Measurements from ENCODE around the gene CUX1.

The CUX1 gene

GRCh38 chr7:102098986-102099385 lies 281.6 kb downstream of the CUX1 start:
- DNase-seq (ENCODE audit: low read depth in 3 of 3): no peak

GRCh38 chr7:102099474-102099873 lies 282.0 kb downstream of the CUX1 start:
- DNase-seq (ENCODE audit: low read depth in 3 of 3): no peak

- DNase-seq (ENCODE audit: low read depth in 3 of 3): no peak
These were observed 283.7 kb downstream of the CUX1 start for GRCh38 chr7:102101111-102101551.

- DNase-seq (ENCODE audit: low read depth in 3 of 3): no peak
These were observed 284.5 kb downstream of the CUX1 start for GRCh38 chr7:102101926-102102325.

GRCh38 chr7:102103027-102103372 lies 285.6 kb downstream of the CUX1 start:
- DNase-seq (ENCODE audit: low read depth in 3 of 3): no peak

- DNase-seq (ENCODE audit: low read depth in 3 of 3): no peak
These were observed 286.8 kb downstream of the CUX1 start for GRCh38 chr7:102104245-102104644.

- no peak for DNase-seq (ENCODE audit: low read depth in 3 of 3)
These were observed 289.2 kb downstream of the CUX1 start for GRCh38 chr7:102106625-102107024.

- DNase-seq (ENCODE audit: low read depth in 3 of 3): no peak
These were observed 290.2 kb downstream of the CUX1 start for GRCh38 chr7:102107474-102108104.

- no peak for DNase-seq (ENCODE audit: low read depth in 3 of 3)
These were observed 293.9 kb downstream of the CUX1 start for GRCh38 chr7:102111061-102112041.

GRCh38 chr7:102115181-102115580 lies 297.8 kb downstream of the CUX1 start:
- no peak for DNase-seq (ENCODE audit: low read depth in 3 of 3)

- no peak for DNase-seq (ENCODE audit: low read depth in 3 of 3)
These were observed 298.5 kb downstream of the CUX1 start for GRCh38 chr7:102115931-102116330.

- DNase-seq (ENCODE audit: low read depth in 3 of 3): no peak
These were observed 300.3 kb downstream of the CUX1 start for GRCh38 chr7:102117743-102118142.

- DNase-seq (ENCODE audit: low read depth in 3 of 3): no peak
These were observed 301.8 kb downstream of the CUX1 start for GRCh38 chr7:102119213-102119651.

GRCh38 chr7:102119925-102120324 lies 302.5 kb downstream of the CUX1 start:
- DNase-seq (ENCODE audit: low read depth in 3 of 3): no peak

GRCh38 chr7:102120666-102121195 lies 303.3 kb downstream of the CUX1 start:
- DNase-seq (ENCODE audit: low read depth in 3 of 3): no peak

- DNase-seq (ENCODE audit: low read depth in 3 of 3): no peak
These were observed 304.6 kb downstream of the CUX1 start for GRCh38 chr7:102122026-102122425.

GRCh38 chr7:102125127-102125596 lies 307.7 kb downstream of the CUX1 start:
- no peak for DNase-seq (ENCODE audit: low read depth in 3 of 3)

GRCh38 chr7:102128303-102128702 lies 310.9 kb downstream of the CUX1 start:
- DNase-seq (ENCODE audit: low read depth in 3 of 3): no peak

GRCh38 chr7:102129636-102130370 lies 312.4 kb downstream of the CUX1 start:
- no peak for DNase-seq (ENCODE audit: low read depth in 3 of 3)

- no peak for DNase-seq (ENCODE audit: low read depth in 3 of 3)
These were observed 314.9 kb downstream of the CUX1 start for GRCh38 chr7:102132209-102132752.

GRCh38 chr7:102138676-102139075 lies 321.2 kb downstream of the CUX1 start:
- DNase-seq (ENCODE audit: low read depth in 3 of 3): no peak

GRCh38 chr7:102140952-102141370 lies 323.5 kb downstream of the CUX1 start:
- DNase-seq (ENCODE audit: low read depth in 3 of 3): no peak
